Renal cortex interstitium (tissue), 11 donors: ENCODE measurements around the gene GRK4. TPM values are rescaled to one million over a fixed set of nuclear protein-coding genes. Genes with fewer than 3 reads are reported as not detected.

Source experiments
- DNase-seq, 11 donors: peaks; one replicate each; pipeline ENCODE4 v3.0.0-alpha.2; 2013; ENCODE audit warnings: low read depth in 9 of 11, low spot score in 4 of 11; ENCODE audit errors: extremely low read depth in 1 of 11
- polyA plus RNA-seq, 3 donors: library from polyadenylated mRNA; unstranded; fragments of 120-200 nt; gene quantifications; one replicate each; pipeline ENCODE4 v1.2.1, GENCODE V29; 2013; ENCODE audit not compliant: insufficient read length in 3 of 3

GRK4 gene
- polyA plus RNA-seq, 3 donors, result 6.2 to 10.0 (median 8.0) TPM

DNA sequence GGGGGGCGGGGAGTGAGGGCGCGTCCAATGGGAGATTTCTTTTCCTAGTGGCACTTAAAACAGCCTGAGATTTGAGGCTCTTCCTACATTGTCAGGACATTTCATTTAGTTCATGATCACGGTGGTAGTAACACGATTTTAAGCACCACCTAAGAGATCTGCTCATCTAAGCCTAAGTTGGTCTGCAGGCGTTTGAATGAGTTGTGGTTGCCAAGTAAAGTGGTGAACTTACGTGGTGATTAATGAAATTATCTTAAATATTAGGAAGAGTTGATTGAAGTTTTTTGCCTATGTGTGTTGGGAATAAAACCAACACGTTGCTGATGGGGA, 112.2 kb downstream of the GRK4 start:
- DNase-seq, result no peak

DNA sequence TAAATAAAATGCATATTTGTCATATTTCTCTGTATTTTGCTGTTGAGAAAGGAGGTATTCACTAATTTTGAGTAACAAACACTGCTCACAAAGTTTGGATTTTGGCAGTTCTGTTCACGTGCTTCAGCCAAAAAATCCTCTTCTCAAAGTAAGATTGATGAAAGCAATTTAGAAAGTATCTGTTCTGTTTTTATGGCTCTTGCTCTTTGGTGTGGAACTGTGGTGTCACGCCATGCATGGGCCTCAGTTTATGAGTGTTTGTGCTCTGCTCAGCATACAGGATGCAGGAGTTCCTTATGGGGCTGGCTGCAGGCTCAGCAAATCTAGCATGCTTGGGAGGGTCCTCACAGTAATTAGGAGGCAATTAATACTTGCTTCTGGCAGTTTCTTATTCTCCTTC, 114.4 kb downstream of the GRK4 start:
- DNase-seq, result no peak

- no peak for DNase-seq
Measured at GRCh38 chr4:3079694-3080123, 116.3 kb downstream of the GRK4 start.

GRCh38 chr4:3082925-3083515, 119.6 kb downstream of the GRK4 start:
- no peak for DNase-seq

GRCh38 chr4:3083732-3084131, 120.4 kb downstream of the GRK4 start:
- DNase-seq, result no peak

- no peak for DNase-seq
Measured at GRCh38 chr4:3085948-3086670, 122.7 kb downstream of the GRK4 start.

GRCh38 chr4:3087115-3087797, 123.9 kb downstream of the GRK4 start:
- no peak for DNase-seq

Other genes starting within 250 kb of the GRK4 start
- gene TNIP2, start 207.2 kb upstream of the GRK4 start, polyA plus RNA-seq, result 10 to 100 TPM; 16.7 to 22.8 (median 22.2) TPM
- gene SH3BP2, start 170.5 kb upstream of the GRK4 start, polyA plus RNA-seq, result 10 to 100 TPM; 23.9 to 46.5 (median 35.8) TPM
- gene ADD1, start 119.7 kb upstream of the GRK4 start, polyA plus RNA-seq, result 100 to 1,000 TPM; 254 to 268 (median 264) TPM
- 10 to 100 TPM; 29.0 to 32.7 (median 30.7) TPM for gene NOP14, start 165 bp upstream of the GRK4 start, polyA plus RNA-seq
- not detected for gene HTT-AS, start 111.0 kb downstream of the GRK4 start, polyA plus RNA-seq
- 10 to 100 TPM; 30.8 to 38.1 (median 37.9) TPM for gene HTT, start 111.1 kb downstream of the GRK4 start, polyA plus RNA-seq